ENCODE measurements around the gene TBC1D19.

DNA sequence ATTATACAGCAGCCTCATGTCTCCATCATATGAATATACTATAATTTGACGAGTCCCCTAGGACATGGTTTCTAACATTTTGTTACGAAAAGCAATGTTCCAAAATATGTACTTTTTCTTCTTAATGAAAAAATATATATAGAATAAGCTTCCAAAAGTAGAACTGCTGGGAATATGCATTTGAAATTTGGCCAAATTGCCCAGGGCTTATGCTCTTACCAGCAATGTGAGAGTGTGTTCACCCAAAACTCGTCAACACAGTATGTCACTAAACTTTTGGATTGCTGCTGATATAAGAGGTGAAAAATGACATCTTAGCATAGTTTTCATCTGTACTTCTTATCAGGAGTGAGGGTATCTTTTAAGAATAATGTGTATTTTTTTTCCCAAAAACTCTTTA lies 212.2 kb downstream of the TBC1D19 start:
- TF ChIP-seq, protein P1, sequence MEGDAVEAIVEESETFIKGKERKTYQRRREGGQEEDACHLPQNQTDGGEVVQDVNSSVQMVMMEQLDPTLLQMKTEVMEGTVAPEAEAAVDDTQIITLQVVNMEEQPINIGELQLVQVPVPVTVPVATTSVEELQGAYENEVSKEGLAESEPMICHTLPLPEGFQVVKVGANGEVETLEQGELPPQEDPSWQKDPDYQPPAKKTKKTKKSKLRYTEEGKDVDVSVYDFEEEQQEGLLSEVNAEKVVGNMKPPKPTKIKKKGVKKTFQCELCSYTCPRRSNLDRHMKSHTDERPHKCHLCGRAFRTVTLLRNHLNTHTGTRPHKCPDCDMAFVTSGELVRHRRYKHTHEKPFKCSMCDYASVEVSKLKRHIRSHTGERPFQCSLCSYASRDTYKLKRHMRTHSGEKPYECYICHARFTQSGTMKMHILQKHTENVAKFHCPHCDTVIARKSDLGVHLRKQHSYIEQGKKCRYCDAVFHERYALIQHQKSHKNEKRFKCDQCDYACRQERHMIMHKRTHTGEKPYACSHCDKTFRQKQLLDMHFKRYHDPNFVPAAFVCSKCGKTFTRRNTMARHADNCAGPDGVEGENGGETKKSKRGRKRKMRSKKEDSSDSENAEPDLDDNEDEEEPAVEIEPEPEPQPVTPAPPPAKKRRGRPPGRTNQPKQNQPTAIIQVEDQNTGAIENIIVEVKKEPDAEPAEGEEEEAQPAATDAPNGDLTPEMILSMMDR (IDR thresholded peaks at IDR 0.05): no peak
- TF ChIP-seq EP300 (IDR thresholded peaks at IDR 0.05): no peak

Data from tibial nerve (tissue), 4 donors.